T-helper 1 cell treated with Interleukin-12 subunit alpha and Interleukin-12 subunit beta and Interleukin-4 antibody, amounts not matched to agents 30 μg/mL and 1 μg/mL, for 36 hours (primary cell): ENCODE results near the gene VCX.
"Not testable (repeated sequence)": the region's sequence is repeated elsewhere in the genome, so short reads cannot be mapped to it uniquely, and the experiment has no call there.

Experiments used
- H3K27ac Mint-ChIP-seq: one replicate; pipeline ENCODE4 v1.8.0; 2021; ENCODE audit warnings: mild to moderate bottlenecking, mixed read lengths
- H3K27me3 Mint-ChIP-seq: one replicate; pipeline ENCODE4 v1.8.0; 2021; ENCODE audit warnings: low read depth, mixed read lengths
- H3K36me3 Mint-ChIP-seq: one replicate; pipeline ENCODE4 v1.8.0; 2021; ENCODE audit warnings: low read depth, mixed read lengths
- H3K4me1 Mint-ChIP-seq: one replicate; pipeline ENCODE4 v1.8.0; 2021; ENCODE audit warnings: low read depth, mixed read lengths
- H3K4me3 Mint-ChIP-seq: one replicate; pipeline ENCODE4 v1.8.0; 2021; ENCODE audit warnings: mild to moderate bottlenecking, moderate library complexity, mixed read lengths
- H3K9me3 Mint-ChIP-seq: one replicate; pipeline ENCODE4 v1.8.0; 2021; ENCODE audit warnings: mixed read lengths

VCX gene

DNA sequence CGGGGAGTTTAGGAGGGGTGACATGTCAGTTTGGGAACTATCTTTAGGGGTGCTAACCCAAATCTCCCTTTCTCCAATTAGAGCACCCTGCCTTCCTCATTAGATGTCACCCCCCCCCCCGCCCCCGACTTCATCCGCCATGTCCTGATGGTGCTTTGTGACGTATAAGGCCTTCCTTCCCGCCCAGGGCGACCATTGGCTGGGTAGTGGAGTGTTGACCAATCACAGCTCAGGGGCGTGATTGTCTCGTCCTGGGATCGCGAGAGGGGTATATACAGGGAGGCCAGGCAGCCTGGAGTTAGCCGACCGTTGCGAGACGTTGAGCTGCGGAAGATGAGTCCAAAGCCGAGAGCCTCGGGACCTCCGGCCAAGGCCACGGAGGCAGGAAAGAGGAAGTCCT, at the start of gene VCX:
Gene VCX (plus strand): TSS at position 301 of the 400 bp plus-strand sequence. CDS start 33 bp downstream, at position 334.
- not testable (repeated sequence) for H3K4me3 Mint-ChIP-seq

DNA sequence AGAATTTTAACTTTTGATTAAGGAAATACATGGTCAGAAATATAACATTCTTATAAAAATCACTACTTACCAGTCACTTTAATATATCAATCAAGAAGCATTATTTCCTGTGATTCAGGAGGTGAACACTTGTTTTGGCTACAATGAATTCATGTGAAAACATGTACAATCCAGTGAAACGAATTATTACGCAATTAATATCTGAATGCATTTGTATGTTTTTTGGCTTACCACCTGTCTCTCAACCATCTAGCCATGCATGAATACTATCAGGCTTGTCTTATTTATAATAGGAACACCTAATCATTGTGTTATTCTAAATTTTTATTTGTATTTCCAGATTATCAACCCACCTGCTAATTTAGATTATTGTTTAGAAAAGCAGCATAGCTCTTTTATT, 44.6 kb upstream of the VCX start:
- H3K36me3 Mint-ChIP-seq: no peaks in the 10 kb centered on the region
- H3K27ac Mint-ChIP-seq: no peak overlapping the region
- H3K9me3 Mint-ChIP-seq: no peaks in the 10 kb centered on the region
- no peaks in the 10 kb centered on the region for H3K4me1 Mint-ChIP-seq
- no peaks in the 10 kb centered on the region for H3K27me3 Mint-ChIP-seq
- no peak overlapping the region for H3K4me3 Mint-ChIP-seq

More for the DNA sequence above, at the start of gene VCX:
- H3K36me3 Mint-ChIP-seq, H3K27ac Mint-ChIP-seq, H3K27me3 Mint-ChIP-seq, H3K9me3 Mint-ChIP-seq, H3K4me1 Mint-ChIP-seq: not testable (repeated sequence)

- Mint-ChIP-seq H3K4me3 (no peak overlapping the region), H3K27ac (no peak overlapping the region), H3K4me1 (no peaks in the 10 kb centered on the region), H3K9me3 (no peaks in the 10 kb centered on the region), H3K27me3 (no peaks in the 10 kb centered on the region), H3K36me3 (no peaks in the 10 kb centered on the region)
Observed at GRCh38 chrX:7801711-7802110, 41.3 kb upstream of the VCX start.

DNA sequence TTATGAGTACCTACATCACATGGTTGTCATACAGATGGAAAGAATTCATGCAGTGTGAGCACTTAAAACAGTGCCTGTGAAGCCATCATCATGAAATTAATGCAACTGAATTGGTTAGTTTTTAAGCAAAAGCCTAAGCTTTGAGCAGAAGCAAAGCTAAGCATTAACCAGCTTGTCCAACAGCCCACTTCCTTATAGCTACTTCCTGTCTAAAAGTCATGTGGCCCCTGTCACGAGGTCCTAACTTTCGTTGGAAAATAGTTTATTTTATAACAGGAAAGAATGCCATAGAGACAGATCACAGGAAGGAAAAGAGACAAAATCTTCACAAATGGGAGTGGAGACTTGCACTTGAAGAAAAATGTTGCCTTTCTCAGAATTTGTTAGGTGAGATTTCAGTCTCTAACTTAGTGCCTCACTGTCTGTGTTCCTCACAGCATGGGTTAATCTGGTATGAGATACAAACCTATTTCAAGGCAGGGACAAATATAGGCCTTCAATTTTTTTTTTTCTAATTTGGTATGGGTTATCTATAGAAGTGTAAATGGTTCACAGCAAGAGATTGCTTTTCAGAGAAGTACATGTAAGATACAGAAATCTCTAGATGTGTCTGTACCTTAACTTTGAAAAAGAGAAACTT, 27.7 kb upstream of the VCX start:
- no peak overlapping the region for H3K4me3 Mint-ChIP-seq
- no peaks in the 10 kb centered on the region for H3K27me3 Mint-ChIP-seq
- no peak overlapping the region for H3K27ac Mint-ChIP-seq
- H3K9me3 Mint-ChIP-seq: peaks cover 6% of the 10 kb centered on the region
- H3K36me3 Mint-ChIP-seq: no peaks in the 10 kb centered on the region
- H3K4me1 Mint-ChIP-seq: no peaks in the 10 kb centered on the region

DNA sequence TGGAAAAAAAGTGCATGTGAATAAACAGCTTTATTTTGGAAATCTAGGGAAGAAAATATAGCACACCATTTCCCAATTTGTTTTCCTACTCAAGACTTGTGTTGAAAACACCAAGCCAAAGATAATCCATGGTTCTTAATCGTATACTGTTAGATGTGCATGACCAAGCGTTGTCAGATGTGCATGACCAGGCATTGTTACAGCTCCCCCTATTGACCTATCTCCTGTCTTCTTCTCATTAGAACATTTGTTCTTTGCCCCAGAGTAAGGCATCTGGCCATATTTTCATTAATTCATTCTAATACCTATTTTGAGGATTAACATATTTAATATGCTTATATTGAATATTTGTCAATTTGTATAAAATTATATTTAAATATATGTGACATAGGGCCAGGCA, 14.4 kb upstream of the VCX start:
- Mint-ChIP-seq H3K4me1 (no peaks in the 10 kb centered on the region), H3K9me3 (no peaks in the 10 kb centered on the region), H3K4me3 (no peak overlapping the region), H3K27ac (no peak overlapping the region), H3K27me3 (no peaks in the 10 kb centered on the region), H3K36me3 (no peaks in the 10 kb centered on the region)

DNA sequence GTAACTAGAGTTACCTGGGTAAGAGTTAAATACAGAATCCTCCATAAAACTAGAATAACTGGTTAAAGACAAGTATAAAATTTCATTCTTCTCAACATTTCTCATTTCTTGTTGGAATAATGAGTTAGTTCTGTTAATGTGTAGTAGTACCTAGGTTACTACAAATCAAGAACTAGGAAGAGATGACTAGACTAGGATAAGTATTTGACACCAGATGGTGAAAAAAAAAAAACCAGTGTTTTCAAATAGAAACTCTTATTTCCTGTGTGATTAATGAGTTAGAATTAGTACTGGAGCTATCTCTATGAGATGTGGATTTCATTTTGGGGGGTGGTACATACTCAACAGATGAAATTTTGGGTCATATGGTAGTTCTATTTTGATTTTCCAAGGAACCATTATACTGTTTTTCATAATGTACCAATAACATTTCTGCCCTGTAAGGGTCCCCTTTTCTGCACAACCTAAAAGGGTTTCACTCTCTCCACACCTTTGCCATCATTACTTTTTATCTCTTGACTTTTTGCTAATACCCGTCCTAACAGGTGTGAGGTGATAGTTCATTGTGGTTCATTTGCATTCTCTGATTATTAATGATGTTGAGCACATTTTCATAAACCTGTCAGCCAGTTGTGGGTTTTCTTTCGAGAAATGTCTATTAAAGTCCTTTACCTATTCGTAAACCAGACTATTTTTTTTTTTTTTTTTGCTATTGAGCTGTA, 1.7 kb upstream of the VCX start:
- no peaks in the 10 kb centered on the region for H3K9me3 Mint-ChIP-seq
- no peak overlapping the region for H3K4me3 Mint-ChIP-seq
- no peaks in the 10 kb centered on the region for H3K36me3 Mint-ChIP-seq
- no peaks in the 10 kb centered on the region for H3K27me3 Mint-ChIP-seq
- H3K4me1 Mint-ChIP-seq: no peaks in the 10 kb centered on the region
- H3K27ac Mint-ChIP-seq: no peak overlapping the region

DNA sequence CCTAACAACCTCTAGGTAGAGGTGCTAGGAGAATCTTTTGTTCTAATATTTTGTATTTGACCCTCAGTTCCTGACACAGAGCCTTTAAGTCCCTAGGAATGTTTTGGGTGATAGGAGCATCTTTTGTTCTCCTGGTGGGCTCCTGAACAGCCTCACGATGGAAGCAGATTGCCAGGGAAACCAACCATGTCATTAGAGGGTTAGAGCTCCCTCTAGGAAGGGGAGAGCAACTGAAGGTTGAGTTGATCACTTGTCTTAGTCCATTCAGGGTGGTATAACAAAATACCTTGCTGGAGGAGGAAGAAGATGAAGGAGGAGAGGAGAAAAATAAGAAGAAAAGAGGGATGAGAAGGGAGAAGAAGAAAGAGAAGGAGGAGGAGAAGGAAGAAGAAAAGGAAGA, 9.2 kb downstream of the VCX start:
- H3K27ac Mint-ChIP-seq: no peak overlapping the region
- no peaks in the 10 kb centered on the region for H3K27me3 Mint-ChIP-seq
- H3K36me3 Mint-ChIP-seq: no peaks in the 10 kb centered on the region
- H3K4me3 Mint-ChIP-seq: no peak overlapping the region
- H3K9me3 Mint-ChIP-seq: no peaks in the 10 kb centered on the region
- H3K4me1 Mint-ChIP-seq: no peaks in the 10 kb centered on the region

- no peak overlapping the region for H3K4me3 Mint-ChIP-seq
- no peak overlapping the region for H3K27ac Mint-ChIP-seq
- H3K9me3 Mint-ChIP-seq: no peaks in the 10 kb centered on the region
- H3K4me1 Mint-ChIP-seq: no peaks in the 10 kb centered on the region
- no peaks in the 10 kb centered on the region for H3K36me3 Mint-ChIP-seq
- H3K27me3 Mint-ChIP-seq: no peaks in the 10 kb centered on the region
Observed at GRCh38 chrX:7872042-7872441, 29.1 kb downstream of the VCX start.

DNA sequence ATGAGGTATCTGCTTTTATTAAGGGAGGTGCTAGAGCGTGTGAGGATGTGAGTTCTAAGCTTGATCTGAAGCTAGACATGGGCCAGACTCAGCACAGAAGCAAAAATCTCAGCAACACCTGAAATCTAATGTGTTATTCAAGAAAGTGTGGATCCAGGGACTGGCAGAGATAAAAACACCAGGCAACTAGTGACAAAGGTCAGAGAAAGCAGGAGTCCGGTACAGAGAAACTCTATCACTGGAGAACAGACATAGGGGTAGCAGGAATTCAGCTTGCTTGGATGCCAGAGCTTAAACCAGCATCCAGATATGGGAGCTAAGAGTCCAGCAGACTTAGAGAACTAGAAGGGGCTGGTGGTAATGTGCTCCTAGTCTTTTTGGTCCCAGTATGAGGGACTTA, 34.0 kb downstream of the VCX start:
- Mint-ChIP-seq H3K27me3 (no peaks in the 10 kb centered on the region), H3K4me3 (no peak overlapping the region), H3K36me3 (no peaks in the 10 kb centered on the region), H3K4me1 (no peaks in the 10 kb centered on the region), H3K9me3 (no peaks in the 10 kb centered on the region), H3K27ac (no peak overlapping the region)

DNA sequence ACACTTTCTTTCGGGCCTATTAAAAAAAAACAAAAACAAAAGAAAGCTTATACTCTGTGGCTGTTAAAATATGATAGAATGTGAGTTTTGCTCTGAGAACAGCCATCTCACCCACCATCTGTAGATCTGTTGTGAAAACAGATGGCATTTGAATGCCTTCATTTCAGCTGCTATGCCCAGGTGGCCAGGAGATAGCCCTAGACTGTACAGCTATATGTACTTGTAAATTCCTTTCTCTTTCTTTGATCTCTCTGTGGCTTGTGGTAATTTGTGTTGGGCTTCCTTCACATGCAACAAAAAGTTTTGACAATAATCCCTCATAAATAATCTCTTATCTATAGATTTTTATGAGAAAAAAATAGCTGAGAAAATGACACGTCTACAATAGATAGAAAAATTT, 46.2 kb downstream of the VCX start:
- H3K36me3 Mint-ChIP-seq: no peaks in the 10 kb centered on the region
- H3K4me3 Mint-ChIP-seq: no peak overlapping the region
- peaks cover 7% of the 10 kb centered on the region for H3K27me3 Mint-ChIP-seq
- H3K27ac Mint-ChIP-seq: no peak overlapping the region
- no peaks in the 10 kb centered on the region for H3K4me1 Mint-ChIP-seq
- H3K9me3 Mint-ChIP-seq: peaks cover 3% of the 10 kb centered on the region

GRCh38 chrX:7889680-7890079, 46.7 kb downstream of the VCX start:
- H3K27me3 Mint-ChIP-seq: peaks cover 7% of the 10 kb centered on the region
- peaks cover 3% of the 10 kb centered on the region for H3K9me3 Mint-ChIP-seq
- no peak overlapping the region for H3K27ac Mint-ChIP-seq
- H3K4me1 Mint-ChIP-seq: no peaks in the 10 kb centered on the region
- no peak overlapping the region for H3K4me3 Mint-ChIP-seq
- H3K36me3 Mint-ChIP-seq: no peaks in the 10 kb centered on the region

- no peaks in the 10 kb centered on the region for H3K4me1 Mint-ChIP-seq
- H3K27me3 Mint-ChIP-seq: peaks cover 7% of the 10 kb centered on the region
- H3K9me3 Mint-ChIP-seq: peaks cover 3% of the 10 kb centered on the region
- no peak overlapping the region for H3K4me3 Mint-ChIP-seq
- H3K36me3 Mint-ChIP-seq: no peaks in the 10 kb centered on the region
- H3K27ac Mint-ChIP-seq: no peak overlapping the region
Observed at GRCh38 chrX:7891928-7892327, 49.0 kb downstream of the VCX start.
